ENCODE results near the gene SVOPL.

GRCh38 chr7:138618506-138618905, 82.7 kb downstream of the SVOPL start:
- TF ChIP-seq CTCF (IDR thresholded peaks at IDR 0.05 in 2 of 3, conservative IDR thresholded peaks at IDR 0.05 in 1 of 3; ENCODE audit: borderline replicate concordance in 1 of 3, insufficient read depth in 1 of 3, low read depth in 2 of 3, low read length in 2 of 3) = no peak
- TF ChIP-seq REST (IDR thresholded peaks at IDR 0.05; ENCODE audit: low read depth) = no peak
- no peak for TF ChIP-seq CEBPB (IDR thresholded peaks at IDR 0.05; ENCODE audit: low read depth)
- TF ChIP-seq POLR2A (IDR thresholded peaks at IDR 0.05; ENCODE audit: borderline replicate concordance, extremely low read depth, insufficient read depth, insufficient read length) = no peak
- TF ChIP-seq MAX (IDR thresholded peaks at IDR 0.05) = no peak
- TF ChIP-seq ZFX (IDR thresholded peaks at IDR 0.05) = no peak
- TF ChIP-seq EZH2phosphoT487 (IDR thresholded peaks at IDR 0.05; ENCODE audit: borderline replicate concordance) = no peak
- no peak for TF ChIP-seq POLR2AphosphoS5 (IDR thresholded peaks at IDR 0.05; ENCODE audit: low read depth, low read length)
- TF ChIP-seq YY1 (IDR thresholded peaks at IDR 0.05; ENCODE audit: extremely low read depth, insufficient replicate concordance, low read depth, low read length) = no peak
- no peak for TF ChIP-seq SP1 (IDR thresholded peaks at IDR 0.05; ENCODE audit: low read depth)

Measured in HCT116 (cell line).